Ammon's horn (tissue), 1 donor: Measurements from ENCODE around the gene SPRED2.

Source experiments
- DNase-seq: peaks from one replicate; pipeline ENCODE4 v3.0.0-alpha.2; 2016; ENCODE audit warnings: low spot score

SPRED2 gene

GRCh38 chr2:65383541-65384488, 48.6 kb downstream of the SPRED2 start:
- no peak for DNase-seq

DNA sequence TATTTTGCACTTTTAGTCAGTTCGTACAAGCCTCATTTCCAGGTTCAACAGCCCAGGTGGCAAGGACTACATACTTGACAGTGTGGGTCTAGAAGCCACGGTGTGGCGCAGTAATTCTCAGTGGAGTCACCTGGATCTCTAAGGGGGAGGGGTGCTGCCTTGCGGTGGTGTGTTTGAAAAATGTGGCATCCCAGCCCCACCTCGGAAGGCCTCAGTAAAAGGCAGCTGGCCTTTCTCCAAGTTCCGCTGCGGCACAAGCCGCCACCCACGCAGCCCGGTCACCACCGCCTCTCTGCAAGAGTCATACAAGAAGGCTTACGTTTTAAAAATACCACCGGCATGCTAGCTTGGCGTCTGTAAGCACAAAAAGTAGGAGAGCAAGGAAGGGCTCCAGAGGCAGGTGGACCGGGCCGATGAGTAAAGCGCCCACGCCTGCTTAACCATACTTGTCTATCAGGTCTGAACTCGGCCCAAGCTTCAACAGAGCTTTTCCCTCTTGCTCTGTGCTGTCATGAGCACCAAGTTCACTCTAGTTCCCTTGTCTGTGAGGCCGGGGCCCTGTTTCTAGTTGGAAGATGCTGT, 49.5 kb downstream of the SPRED2 start:
- DNase-seq, result peak; percentile 57

DNA sequence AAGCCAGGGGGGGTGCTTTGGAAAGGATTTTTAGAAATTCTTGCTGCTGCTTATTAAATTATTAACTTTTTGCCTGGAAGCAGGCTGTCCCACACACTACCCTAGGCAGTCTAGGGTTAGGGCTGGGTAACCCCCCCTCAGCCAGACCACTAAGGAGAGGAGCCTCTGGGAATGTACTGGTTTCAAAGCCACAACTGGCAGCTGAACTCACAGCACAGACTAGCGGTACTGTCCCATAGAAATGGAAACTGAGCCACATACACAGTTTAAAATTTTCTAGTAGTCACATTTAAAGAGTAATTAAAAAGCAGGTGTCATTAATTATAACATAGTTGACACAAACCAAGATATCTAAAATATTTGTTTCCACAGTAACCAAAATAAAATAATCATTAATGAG, 50.1 kb downstream of the SPRED2 start:
- DNase-seq, result no peak

DNA sequence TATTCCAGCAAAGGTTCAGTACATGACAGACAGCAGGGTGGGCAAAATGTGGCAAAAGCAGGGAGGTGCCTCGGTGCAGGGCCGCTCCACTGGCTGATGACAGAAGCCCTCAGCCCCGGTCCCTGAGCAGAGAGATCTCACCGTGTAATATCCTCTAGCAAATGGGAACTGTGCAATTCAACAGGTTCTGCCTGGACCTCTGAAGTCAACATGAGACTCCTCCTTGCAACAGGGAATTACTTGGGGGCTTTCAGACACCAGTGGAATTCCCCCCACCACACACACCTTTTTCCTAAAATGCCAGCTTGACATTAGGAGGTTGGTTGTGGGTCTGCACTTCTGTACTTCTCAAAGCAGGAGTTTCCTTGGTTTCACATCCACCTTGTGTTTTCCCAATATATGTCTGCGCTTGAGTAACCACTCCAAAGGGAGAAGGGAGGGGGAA, 50.8 kb downstream of the SPRED2 start:
- no peak for DNase-seq

- DNase-seq, result no peak
Measured at GRCh38 chr2:65380255-65380654, 52.1 kb downstream of the SPRED2 start.

DNA sequence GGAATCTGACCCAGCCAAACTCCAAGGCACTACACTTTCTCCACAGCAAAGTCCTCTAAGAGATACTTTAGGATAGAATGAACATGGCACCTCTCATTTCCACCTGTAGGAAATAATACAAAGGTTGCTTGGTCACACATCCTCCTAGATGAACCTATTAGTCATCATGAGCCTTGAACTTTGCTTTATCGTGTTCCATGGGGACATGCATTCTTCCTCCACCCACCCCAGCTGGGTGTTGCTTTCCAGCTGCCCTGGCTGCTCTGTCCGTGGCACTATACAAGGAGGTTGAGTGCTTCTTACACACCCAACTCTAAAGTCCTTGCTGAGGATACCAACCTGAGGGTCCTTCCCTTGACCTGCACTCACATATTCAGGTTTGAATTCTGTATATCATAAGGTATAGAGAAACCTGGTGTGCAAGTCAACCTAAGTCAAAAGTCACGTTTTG, 52.7 kb downstream of the SPRED2 start:
- no peak for DNase-seq

DNA sequence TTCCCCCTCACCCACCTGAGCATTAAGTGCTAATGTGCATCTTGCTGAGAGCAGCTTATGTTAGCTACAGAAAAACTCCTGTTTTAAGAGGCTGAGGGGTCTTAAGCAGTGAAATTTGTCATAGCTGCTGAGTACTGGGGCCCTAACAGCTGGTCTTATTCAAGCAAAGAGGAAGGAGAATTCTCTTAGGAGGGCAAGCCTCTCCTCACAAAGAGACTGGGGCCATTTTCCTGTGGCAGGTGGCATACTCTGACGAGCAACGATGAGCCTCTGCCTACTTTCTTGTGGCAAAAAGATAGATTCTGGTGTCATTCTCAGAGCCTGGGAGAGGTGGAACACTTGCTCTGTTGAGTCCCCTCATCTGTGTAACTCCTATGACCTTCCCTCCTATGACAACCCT, 53.2 kb downstream of the SPRED2 start:
- no peak for DNase-seq

- no peak for DNase-seq
Measured at GRCh38 chr2:65378290-65378689, 54.1 kb downstream of the SPRED2 start.

DNA sequence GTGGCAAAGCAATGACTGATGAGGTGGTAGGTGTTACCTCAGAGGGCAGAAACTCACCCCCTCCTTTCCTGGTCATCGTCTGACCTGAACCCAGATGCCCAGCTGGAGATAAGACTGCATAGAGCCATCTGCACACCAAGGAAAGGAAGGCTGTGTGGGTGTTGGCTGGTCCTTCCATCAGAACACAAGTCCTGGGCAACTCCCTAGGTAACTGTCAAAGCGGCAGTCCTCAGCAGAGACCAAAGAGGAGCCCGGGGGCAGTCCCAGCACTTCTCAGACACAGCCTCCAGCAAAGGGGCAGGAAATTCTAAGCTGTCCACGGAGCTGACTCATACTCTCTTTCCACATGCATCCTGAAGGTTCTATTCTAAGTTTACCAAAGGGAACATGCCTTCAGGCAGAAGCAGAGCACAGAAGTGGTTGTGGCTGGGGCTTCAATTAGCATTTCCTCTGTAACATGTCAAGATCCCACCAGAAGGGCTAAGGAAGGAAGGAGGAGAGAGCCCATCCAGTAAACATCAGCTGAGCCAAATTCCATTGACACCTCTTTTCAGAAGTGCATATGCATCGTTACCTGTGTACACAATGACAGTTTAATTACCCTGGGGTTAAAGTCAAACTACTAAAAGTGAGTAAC, 54.7 kb downstream of the SPRED2 start:
- no peak for DNase-seq

- DNase-seq, result no peak
Measured at GRCh38 chr2:65375723-65376122, 56.7 kb downstream of the SPRED2 start.

- no peak for DNase-seq
Measured at GRCh38 chr2:65374999-65375398, 57.4 kb downstream of the SPRED2 start.

DNA sequence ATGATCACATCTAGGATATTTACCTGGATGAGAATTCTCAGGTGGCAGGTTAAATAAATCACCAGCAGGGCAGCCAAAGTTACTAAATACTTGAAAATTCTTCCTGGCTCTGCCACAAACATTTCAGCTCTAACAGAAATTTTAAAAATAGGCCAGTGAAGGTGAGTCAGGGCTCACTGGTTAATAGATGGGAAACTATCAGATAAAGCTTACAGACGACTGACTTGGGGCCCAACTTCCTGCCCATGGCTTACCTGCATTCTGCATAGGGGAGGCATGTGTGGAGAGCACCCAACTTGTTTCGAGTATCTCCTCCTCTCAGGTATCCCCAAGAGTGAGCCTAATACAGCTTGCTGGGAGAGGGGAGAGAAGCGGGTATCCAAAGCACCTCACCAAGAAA, 57.8 kb downstream of the SPRED2 start:
- DNase-seq, result no peak

- DNase-seq, result no peak
Measured at GRCh38 chr2:65373365-65373918, 59.0 kb downstream of the SPRED2 start.

DNA sequence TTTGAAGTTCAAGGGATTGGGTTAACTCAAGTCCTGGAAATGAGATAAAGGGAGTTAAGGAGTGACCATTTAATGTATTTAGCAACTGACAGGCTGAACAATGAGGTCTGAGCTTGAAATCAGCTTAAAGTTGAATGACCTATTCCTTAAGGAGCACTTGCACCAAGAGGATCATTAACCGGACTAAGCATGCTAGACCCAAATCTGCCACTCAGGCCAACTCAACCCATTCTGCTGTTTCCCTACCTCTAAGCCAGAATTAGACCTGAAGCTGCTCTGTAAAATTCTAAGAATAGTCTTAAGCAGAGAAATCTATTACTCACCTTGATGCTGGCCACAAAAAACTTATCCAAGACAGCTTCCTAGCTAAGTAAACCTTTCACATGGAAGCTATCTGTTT, 59.8 kb downstream of the SPRED2 start:
- no peak for DNase-seq

GRCh38 chr2:65371074-65371434, 61.3 kb downstream of the SPRED2 start:
- no peak for DNase-seq

DNA sequence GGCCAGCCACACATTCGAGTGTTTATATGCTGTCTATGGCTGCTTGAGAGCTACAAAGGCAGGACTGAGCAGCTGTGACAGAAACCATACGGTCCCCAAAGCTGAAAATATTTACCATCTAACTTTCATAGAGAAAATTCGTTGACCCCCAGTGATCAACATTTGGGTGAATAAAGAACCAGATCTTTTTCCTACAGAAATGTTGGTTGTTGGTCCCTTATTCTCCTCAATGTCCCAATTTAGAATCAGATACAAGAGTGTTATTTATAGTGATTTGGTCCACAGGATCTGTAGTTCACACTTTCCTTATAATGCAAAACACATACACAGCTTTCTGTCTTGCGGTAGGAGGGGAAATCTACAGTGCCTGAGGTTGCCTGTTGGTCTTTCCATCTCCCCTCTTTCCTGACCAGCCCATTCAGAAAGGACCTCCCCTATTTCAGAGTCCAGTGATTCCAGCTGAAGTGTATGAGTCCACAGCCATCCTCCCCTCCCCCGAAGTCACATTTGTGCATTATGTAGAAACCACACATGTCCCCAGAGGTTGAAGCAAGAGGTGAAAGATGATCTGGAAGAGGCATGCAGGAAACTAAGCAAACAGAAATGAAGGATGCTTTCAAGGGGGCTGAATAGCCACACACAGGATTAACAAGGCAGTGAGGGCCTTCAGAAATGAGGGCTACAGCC, 61.9 kb downstream of the SPRED2 start:
- DNase-seq, result no peak

DNA sequence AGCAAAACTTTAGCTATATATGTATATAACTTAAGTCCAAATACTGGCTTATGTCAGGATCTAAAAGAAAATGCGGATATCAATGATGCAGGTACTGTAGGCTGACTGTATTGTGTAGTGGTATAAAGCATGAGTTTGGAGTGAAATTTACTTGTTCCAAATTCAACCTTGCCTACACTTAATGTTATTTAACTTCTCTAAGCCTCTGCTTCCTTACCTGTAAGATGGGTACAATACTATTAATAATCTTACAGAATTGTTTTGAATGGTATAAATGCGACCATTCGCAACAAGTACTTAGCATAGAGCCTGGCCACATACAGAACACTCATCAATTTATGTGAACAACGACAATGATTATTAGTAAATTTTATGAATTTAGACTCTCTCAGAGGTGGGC, 62.4 kb downstream of the SPRED2 start:
- no peak for DNase-seq

GRCh38 chr2:65369574-65369973, 62.8 kb downstream of the SPRED2 start:
- no peak for DNase-seq

DNA sequence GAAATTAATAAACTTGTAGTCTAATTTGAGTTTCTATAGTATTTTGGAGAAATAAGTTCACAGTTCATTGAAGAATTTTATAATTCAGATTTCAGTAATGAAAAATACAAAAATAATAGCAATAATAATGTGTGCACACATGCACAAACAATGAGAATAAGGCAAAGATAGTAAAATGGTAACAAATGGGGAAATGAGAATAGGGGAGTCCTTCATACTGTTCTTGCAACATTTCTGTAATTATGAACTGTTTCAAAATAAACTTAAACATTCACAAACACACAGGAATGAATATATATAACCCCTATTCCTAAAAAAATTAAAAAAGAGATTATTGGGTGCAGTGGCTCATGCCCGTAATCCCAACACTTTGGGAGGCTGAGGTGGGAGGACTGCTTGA, 63.9 kb downstream of the SPRED2 start:
- DNase-seq, result no peak

GRCh38 chr2:65367524-65367923, 64.9 kb downstream of the SPRED2 start:
- DNase-seq, result no peak

GRCh38 chr2:65366595-65367125, 65.7 kb downstream of the SPRED2 start:
- peak; percentile 35 for DNase-seq
